DND-41 (cell line): ENCODE results near the gene NDUFA8.

Experiments
- EZH2 ChIP-seq: IDR thresholded peaks from 3 replicates; pipeline ENCODE4 v1.6.1; 2012; ENCODE audit warnings: borderline replicate concordance, low read depth, mild to moderate bottlenecking, moderate library complexity, low read length, inconsistent platforms; ENCODE audit not compliant: severe bottlenecking
- TF ChIP-seq, protein P1 (sequence below): IDR thresholded peaks from 2 replicates; pipeline ENCODE4 v1.5.1; 2012; ENCODE audit warnings: borderline replicate concordance, low read length, moderate library complexity, mild to moderate bottlenecking; ENCODE audit not compliant: poor library complexity, severe bottlenecking; ENCODE audit errors: extremely low read depth

DNA sequence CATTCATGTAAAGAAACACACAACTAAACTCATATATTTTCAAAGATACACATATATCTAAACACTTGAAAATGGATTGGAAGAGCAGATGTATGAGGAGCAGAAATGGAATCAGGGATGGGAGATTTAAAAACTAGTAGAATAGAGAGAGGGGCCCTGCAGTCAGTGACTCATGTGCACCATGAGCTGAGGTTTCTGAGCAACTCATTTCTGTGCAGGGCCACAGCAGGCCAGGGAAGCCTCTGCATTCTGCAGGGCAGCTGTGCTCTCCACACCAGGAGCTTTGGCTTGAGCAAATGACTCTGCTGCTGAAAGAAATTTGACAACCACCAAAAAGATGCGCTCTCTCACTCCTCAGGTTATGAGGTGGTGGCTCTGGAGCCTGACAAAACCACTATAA, 42.1 kb upstream of the NDUFA8 start:
- TF ChIP-seq, protein P1, sequence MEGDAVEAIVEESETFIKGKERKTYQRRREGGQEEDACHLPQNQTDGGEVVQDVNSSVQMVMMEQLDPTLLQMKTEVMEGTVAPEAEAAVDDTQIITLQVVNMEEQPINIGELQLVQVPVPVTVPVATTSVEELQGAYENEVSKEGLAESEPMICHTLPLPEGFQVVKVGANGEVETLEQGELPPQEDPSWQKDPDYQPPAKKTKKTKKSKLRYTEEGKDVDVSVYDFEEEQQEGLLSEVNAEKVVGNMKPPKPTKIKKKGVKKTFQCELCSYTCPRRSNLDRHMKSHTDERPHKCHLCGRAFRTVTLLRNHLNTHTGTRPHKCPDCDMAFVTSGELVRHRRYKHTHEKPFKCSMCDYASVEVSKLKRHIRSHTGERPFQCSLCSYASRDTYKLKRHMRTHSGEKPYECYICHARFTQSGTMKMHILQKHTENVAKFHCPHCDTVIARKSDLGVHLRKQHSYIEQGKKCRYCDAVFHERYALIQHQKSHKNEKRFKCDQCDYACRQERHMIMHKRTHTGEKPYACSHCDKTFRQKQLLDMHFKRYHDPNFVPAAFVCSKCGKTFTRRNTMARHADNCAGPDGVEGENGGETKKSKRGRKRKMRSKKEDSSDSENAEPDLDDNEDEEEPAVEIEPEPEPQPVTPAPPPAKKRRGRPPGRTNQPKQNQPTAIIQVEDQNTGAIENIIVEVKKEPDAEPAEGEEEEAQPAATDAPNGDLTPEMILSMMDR: no peak
- no peak for TF ChIP-seq EZH2
